K562 (cell line): Measurements from ENCODE around the gene OST4. TPM values are rescaled to one million over a fixed set of nuclear protein-coding genes. Genes with fewer than 3 reads are reported as not detected.

Source experiments
- ARID3A ChIP-seq: IDR thresholded peaks from 2 replicates; pipeline ENCODE4 v1.6.1; 2012; ENCODE audit warnings: low read depth, low read length, improper control_type of control experiment, borderline replicate concordance
- ATF4 ChIP-seq: fragments of 450-650 bp; formaldehyde crosslinking; IDR thresholded peaks from 2 replicates; pipeline ENCODE4 v1.4.0; 2022; ENCODE audit warnings: mild to moderate bottlenecking, moderate library complexity
- BCL6 ChIP-seq: fragments of 250-450 bp; sonication (Bioruptor Pico); IDR thresholded peaks from 2 replicates; pipeline ENCODE4 v1.4.0; 2020
- BCOR ChIP-seq: fragments of 450-650 bp; IDR thresholded peaks from 2 replicates; pipeline ENCODE4 v1.6.1; 2016
- EP300 ChIP-seq: IDR thresholded peaks from 2 replicates; pipeline ENCODE4 v1.6.1; 2012; ENCODE audit warnings: low read length, improper control_type of control experiment
- EWSR1 ChIP-seq: fragments of 450-650 bp; IDR thresholded peaks from 2 replicates; pipeline ENCODE4 v1.6.1; 2018; ENCODE audit warnings: borderline replicate concordance, mild to moderate bottlenecking, low read depth, moderate library complexity; ENCODE audit not compliant: partially characterized antibody
- HDAC1 ChIP-seq, 2 experiments: fragments of 450-650 bp; IDR thresholded peaks; 2 replicates each; pipeline ENCODE4 v1.6.1; 2016 to 2017; ENCODE audit warnings: inconsistent platforms in 1 of 2, mild to moderate bottlenecking in 1 of 2, moderate library complexity in 1 of 2
- MAFF ChIP-seq: IDR thresholded peaks from 2 replicates; pipeline ENCODE4 v1.6.1; 2012; ENCODE audit warnings: low read length, improper control_type of control experiment
- MEF2A ChIP-seq: IDR thresholded peaks from 2 replicates; pipeline ENCODE4 v1.6.1; 2011; ENCODE audit warnings: low read depth, mild to moderate bottlenecking, low read length, moderate library complexity; ENCODE audit not compliant: control insufficient read depth
- MNT ChIP-seq, 2 experiments: fragments of 450-650 bp; conservative IDR thresholded peaks; 2 replicates each; pipeline ENCODE4 v1.6.1; 2017; ENCODE audit warnings: mild to moderate bottlenecking in 2 of 2, moderate library complexity in 2 of 2
- NCOA2 ChIP-seq, 2 experiments: fragments of 450-650 bp; IDR thresholded peaks; 2 replicates each; pipeline ENCODE4 v1.6.1; 2018; ENCODE audit warnings: mild to moderate bottlenecking in 2 of 2, moderate library complexity in 1 of 2; ENCODE audit not compliant: partially characterized antibody in 2 of 2
- POLR2H ChIP-seq: IDR thresholded peaks from 2 replicates; pipeline ENCODE4 v1.6.1; 2016; ENCODE audit warnings: missing genetic modification characterization, low read depth, mild to moderate bottlenecking, control low read depth, missing compliant biosample characterization, moderate library complexity
- SFPQ ChIP-seq: fragments of 200-400 bp; formaldehyde crosslinking; IDR thresholded peaks from 2 replicates; pipeline ENCODE4 v1.6.1; 2017; ENCODE audit warnings: mild to moderate bottlenecking, low read depth, low read length, moderate library complexity
- SUPT5H ChIP-seq: fragments of 450-650 bp; IDR thresholded peaks from 2 replicates; pipeline ENCODE4 v1.6.1; 2016
- TAF1 ChIP-seq: IDR thresholded peaks from 2 replicates; pipeline ENCODE4 v1.6.1; 2011; ENCODE audit warnings: mild to moderate bottlenecking, low read length, moderate library complexity; ENCODE audit not compliant: insufficient read depth, control insufficient read depth, severe bottlenecking; ENCODE audit errors: extremely low read depth
- ZFPM2 ChIP-seq: fragments of 250-450 bp; sonication (Bioruptor Pico); IDR thresholded peaks from 2 replicates; pipeline ENCODE4 v1.5.1; 2022; ENCODE audit warnings: mild to moderate bottlenecking
- ZNF133 ChIP-seq: fragments of 250-450 bp; sonication (Bioruptor Pico); IDR thresholded peaks from 2 replicates; pipeline ENCODE4 v1.4.0; 2020; ENCODE audit warnings: mild to moderate bottlenecking
- ZNF232 ChIP-seq: sonication (generic); formaldehyde crosslinking; IDR thresholded peaks from 2 replicates; pipeline ENCODE4 v1.8.0; 2022; ENCODE audit warnings: mild to moderate bottlenecking, missing genetic modification reagents
- ZNF766 ChIP-seq: fragments of 200-800 bp; sonication (Bioruptor generic); conservative IDR thresholded peaks from 2 replicates; pipeline ENCODE4 v1.6.1; 2016; ENCODE audit warnings: missing genetic modification characterization, missing compliant biosample characterization
- ZNF780A ChIP-seq: fragments of 250-450 bp; sonication (Bioruptor Pico); IDR thresholded peaks from 2 replicates; pipeline ENCODE4 v1.5.0; 2021; ENCODE audit warnings: mild to moderate bottlenecking
- ZNF785 ChIP-seq: fragments of 250-450 bp; sonication (Bioruptor Pico); IDR thresholded peaks from 2 replicates; pipeline ENCODE4 v1.4.0; 2020; ENCODE audit warnings: mild to moderate bottlenecking
- polyA plus RNA-seq, 8 experiments: library from polyadenylated mRNA; depleted of rRNA in 4 of 8; stranded (reverse) in 5 of 8; unstranded in 3 of 8; fragments of >200 nt; fragmentation: Nextera tagmentation in 2 of 8; fragmentation: Illumina TruSeq in 1 of 8; extraction: Ambion mirVana in 2 of 8; extraction: Trizol in 1 of 8; gene quantifications; 2 replicates each; pipeline versions ENCODE4 v1.2.1 to v1.2.3, GENCODE V29; 2011 to 2014; ENCODE audit warnings: inconsistent platforms in 1 of 8, missing spikeins in 1 of 8
- total RNA-seq, 7 experiments: library from RNA; depleted of rRNA in 6 of 7; stranded (reverse); fragments of >200 nt in 6 of 7; fragmentation: Illumina TruSeq in 2 of 7; extraction: Trizol in 2 of 7; gene quantifications; 2 replicates each; pipeline versions ENCODE4 v1.2.1 to v1.2.3, GENCODE V29; 2011 to 2021; ENCODE audit warnings: low replicate concordance in 1 of 7

The OST4 gene
- total and polyA plus RNA-seq, 9 of the 15 experiments (the other 6 are each of a cell fraction or from before 2014, with no cell fraction given): 186 to 1,155 (median 355) TPM

- TF ChIP-seq ZNF133 (CRISPR knock-in tag) (no peak), SUPT5H (peak; percentile 61), ZNF785 (CRISPR knock-in tag) (no peak), SFPQ (no peak), MEF2A (0 out of 2 replicates have a peak, but pooled peaks have one; percentile 24), ZFPM2 (CRISPR knock-in tag) (peak; percentile 69; the same call in 1 of the 2 replicates), BCL6 (CRISPR knock-in tag) (no peak), TAF1 (peak; percentile 18), ATF4 (CRISPR knock-in tag) (peak; percentile 51; the same call in 1 of the 2 replicates), ZNF766 (CRISPR knock-in tag) (no peak), ZNF232 (no peak), HDAC1 (IDR thresholded peaks at IDR 0.05) (peak in 1 of 2 experiments; percentile 76; a peak in 1 of 4 replicates), MAFF (peak; percentile 25; the same call in 1 of the 2 replicates), MNT (conservative IDR thresholded peaks at IDR 0.05) (peak; percentile 33 to 56; a peak in 1 of 4 replicates), BCOR (no peak), POLR2H (tag) (peak; percentile 100; the same call in 1 of the 2 replicates), NCOA2 (IDR thresholded peaks at IDR 0.05; ENCODE audit: partially characterized antibody in 2 of 2) (peak in 1 of 2 experiments; percentile 52), ZNF780A (CRISPR knock-in tag) (no peak), EP300 (peak; percentile 62), EWSR1 (no peak), ARID3A (peak; percentile 77)
These were observed 21.0 kb downstream of the OST4 start (continued) for GRCh38 chr2:27050281-27050995.
